CD8-positive, alpha-beta memory T cell (primary cell): ENCODE data around the gene GPRIN2. TPM values are rescaled to one million over a fixed set of nuclear protein-coding genes. Genes with fewer than 3 reads are reported as not detected.
"Not testable (repeated sequence)": the region's sequence is repeated elsewhere in the genome, so short reads cannot be mapped to it uniquely, and the experiment has no call there.

Experiments
- CTCF ChIA-PET: fragments of 350-600 bp; sonication (Branson Sonifier 250); formaldehyde crosslinking; loops from one replicate; lab custom pipeline; 2021; ENCODE audit warnings: antibody characterized with exemption; lab: Charles Lee
- POLR2A ChIA-PET: fragments of 350-600 bp; sonication (Branson Sonifier 250); formaldehyde crosslinking; loops from one replicate; lab custom pipeline; 2021; ENCODE audit warnings: antibody characterized with exemption; lab: Charles Lee
- DNase-seq, 5 donors: peaks; one replicate each; pipeline versions ENCODE4 v3.0.0 to v3.0.0-alpha.2; 2020 to 2022; ENCODE audit warnings: mixed read lengths in 1 of 5
- H3K27ac ChIP-seq: one replicate; pipeline ENCODE4 v1.7.0; 2013; ENCODE audit warnings: low read depth, mild to moderate bottlenecking, low read length, moderate library complexity
- H3K27me3 ChIP-seq: 2 replicates; pipeline ENCODE4 v1.7.0; 2013; ENCODE audit warnings: low read length, mild to moderate bottlenecking; ENCODE audit not compliant: insufficient read depth, poor library complexity, severe bottlenecking
- H3K36me3 ChIP-seq: 2 replicates; pipeline ENCODE4 v1.7.0; 2013; ENCODE audit warnings: mild to moderate bottlenecking, low read length, moderate library complexity; ENCODE audit not compliant: insufficient read depth
- H3K4me1 ChIP-seq: 2 replicates; pipeline ENCODE4 v1.7.0; 2013; ENCODE audit warnings: mild to moderate bottlenecking, low read length, moderate library complexity; ENCODE audit not compliant: insufficient read depth
- H3K4me3 ChIP-seq: 2 replicates; pipeline ENCODE4 v1.7.0; 2013; ENCODE audit warnings: mild to moderate bottlenecking, low read length
- H3K9me3 ChIP-seq: 2 replicates; pipeline ENCODE4 v1.7.0; 2013; ENCODE audit warnings: mild to moderate bottlenecking, low read length
- H3K27ac Mint-ChIP-seq, 8 donors: one replicate each; pipeline ENCODE4 v1.8.0; 2020 to 2021; ENCODE audit warnings: mixed read lengths in 8 of 8, mild to moderate bottlenecking in 6 of 8, inconsistent platforms in 3 of 8, moderate library complexity in 3 of 8
- H3K27me3 Mint-ChIP-seq, 2 donors: one replicate each; pipeline ENCODE4 v1.8.0; 2020 to 2021; ENCODE audit warnings: mixed read lengths in 2 of 2, mild to moderate bottlenecking in 1 of 2, moderate library complexity in 1 of 2
- H3K36me3 Mint-ChIP-seq, 3 donors: one replicate each; pipeline ENCODE4 v1.8.0; 2020 to 2021; ENCODE audit warnings: mixed read lengths in 3 of 3, inconsistent platforms in 1 of 3, mild to moderate bottlenecking in 1 of 3
- H3K4me1 Mint-ChIP-seq, 3 donors: one replicate each; pipeline ENCODE4 v1.8.0; 2020 to 2021; ENCODE audit warnings: mixed read lengths in 3 of 3, inconsistent platforms in 1 of 3, mild to moderate bottlenecking in 1 of 3
- H3K4me3 Mint-ChIP-seq, 7 donors: one replicate each; pipeline ENCODE4 v1.8.0; 2020 to 2021; ENCODE audit warnings: mixed read lengths in 7 of 7, mild to moderate bottlenecking in 6 of 7, moderate library complexity in 4 of 7, inconsistent platforms in 2 of 7
- H3K9me3 Mint-ChIP-seq, 5 donors: one replicate each; pipeline ENCODE4 v1.8.0; 2020 to 2022; ENCODE audit warnings: mixed read lengths in 5 of 5, mild to moderate bottlenecking in 3 of 5, moderate library complexity in 2 of 5, inconsistent platforms in 1 of 5
- polyA plus RNA-seq: library from polyadenylated mRNA; unstranded; fragments of 300-500 nt; fragmentation: Illumina TruSeq; gene quantifications from one replicate; pipeline ENCODE4 v1.2.3, GENCODE V29; 2021
- total RNA-seq, 2 experiments: library from RNA; stranded (reverse); gene quantifications; one replicate each; pipeline ENCODE4 v1.2.3, GENCODE V29; 2021

GPRIN2 gene
- total RNA-seq (not detected), polyA plus RNA-seq (not detected)

DNA sequence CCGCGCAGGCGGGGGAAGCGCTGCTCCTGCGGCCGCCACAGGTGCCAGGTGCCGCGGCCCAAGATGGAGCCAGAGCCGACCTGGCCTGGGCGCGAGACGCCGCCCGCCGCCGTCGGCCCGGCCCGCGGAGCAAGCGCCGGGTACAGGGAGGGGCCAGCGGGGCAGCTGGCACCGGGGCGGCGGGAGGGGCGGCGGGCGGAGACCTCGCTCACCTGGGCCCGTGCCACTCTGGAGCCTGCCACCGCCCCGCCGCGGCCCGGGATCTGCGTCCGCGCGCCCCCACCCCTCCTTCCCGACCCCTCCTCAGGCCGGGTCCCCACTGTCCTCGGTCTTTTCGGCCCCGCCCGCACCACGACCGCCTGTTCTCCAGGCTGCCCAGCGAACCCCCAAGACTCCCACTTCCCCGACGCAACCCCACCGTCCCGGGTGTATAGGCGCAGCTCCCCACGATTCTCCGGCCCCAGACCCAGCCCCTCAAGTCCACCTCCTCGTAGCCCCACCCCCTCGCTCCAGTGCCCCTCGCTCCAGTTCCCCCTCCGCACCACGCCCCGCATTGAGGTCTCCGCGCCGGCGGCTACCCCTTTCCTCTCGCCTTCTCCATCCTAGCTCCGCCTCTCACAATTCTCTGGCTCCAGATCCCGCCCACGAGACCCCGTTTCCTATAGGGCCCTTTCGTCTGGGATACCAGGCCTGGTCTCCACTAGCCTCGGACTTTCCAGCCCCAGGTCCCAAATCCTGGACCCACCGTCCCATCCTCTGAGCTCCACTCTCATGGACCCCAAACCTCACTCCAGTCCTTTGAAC is at the start of gene GPRIN2:
GPRIN2 (minus strand) TSS at position 144 of the 804 bp plus-strand sequence. CDS start 5,922 bp downstream, outside the sequence.
- no peaks in the 10 kb centered on the region for H3K9me3 Mint-ChIP-seq
- H3K36me3 Mint-ChIP-seq: peaks cover 0 to 4% (median 0%) of the 10 kb centered on the region in 3 donors
- DNase-seq: peak in 2 of 5 donors; percentile 1 to 47
- peaks cover 0 to 19% (median 5%) of the 10 kb centered on the region in 3 donors for H3K4me1 Mint-ChIP-seq
- peaks cover 0 to 7% of the 10 kb centered on the region in 2 donors for H3K27me3 Mint-ChIP-seq
- H3K9me3 ChIP-seq: no peaks in the 10 kb centered on the region
- no peaks in the 10 kb centered on the region for H3K4me1 ChIP-seq
- POLR2A ChIA-PET: no interaction called here
- no peak within 1 kb of the TSS for H3K27ac Mint-ChIP-seq
- CTCF ChIA-PET: no interaction called here
- H3K36me3 ChIP-seq: no peaks in the 10 kb centered on the region
- H3K27ac ChIP-seq: no peak within 1 kb of the TSS
- H3K4me3 ChIP-seq: no peak within 1 kb of the TSS
- H3K4me3 Mint-ChIP-seq: peak within 1 kb of the TSS in 5 of 7 donors; percentile 30 to 78 (median 71)
- peaks cover 17% of the 10 kb centered on the region for H3K27me3 ChIP-seq

DNA sequence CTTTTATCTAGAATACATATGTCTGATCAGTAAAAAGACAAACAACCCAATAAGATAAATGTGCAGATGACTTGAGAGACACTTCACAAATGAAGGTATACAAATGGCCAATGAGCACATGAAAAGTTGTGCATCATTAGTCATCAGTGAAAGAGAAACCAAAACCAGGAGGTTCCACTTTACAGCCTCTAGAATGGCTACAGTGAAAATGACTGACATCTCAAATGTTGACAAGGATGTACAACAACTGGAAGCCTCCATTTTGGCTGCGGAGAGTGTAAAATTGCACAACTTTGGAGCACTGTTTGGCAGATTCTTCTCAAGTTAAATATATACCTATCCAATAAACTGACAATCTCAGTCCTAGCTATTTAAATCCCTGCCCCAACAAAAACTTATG is 44.1 kb upstream of the GPRIN2 start:
- H3K4me3 ChIP-seq, H3K9me3 ChIP-seq, H3K27me3 ChIP-seq, H3K36me3 Mint-ChIP-seq, POLR2A ChIA-PET, H3K4me1 Mint-ChIP-seq, H3K27ac ChIP-seq, H3K36me3 ChIP-seq, H3K4me1 ChIP-seq, CTCF ChIA-PET, H3K27ac Mint-ChIP-seq, H3K9me3 Mint-ChIP-seq, H3K4me3 Mint-ChIP-seq, H3K27me3 Mint-ChIP-seq, DNase-seq: not testable (repeated sequence)

DNA sequence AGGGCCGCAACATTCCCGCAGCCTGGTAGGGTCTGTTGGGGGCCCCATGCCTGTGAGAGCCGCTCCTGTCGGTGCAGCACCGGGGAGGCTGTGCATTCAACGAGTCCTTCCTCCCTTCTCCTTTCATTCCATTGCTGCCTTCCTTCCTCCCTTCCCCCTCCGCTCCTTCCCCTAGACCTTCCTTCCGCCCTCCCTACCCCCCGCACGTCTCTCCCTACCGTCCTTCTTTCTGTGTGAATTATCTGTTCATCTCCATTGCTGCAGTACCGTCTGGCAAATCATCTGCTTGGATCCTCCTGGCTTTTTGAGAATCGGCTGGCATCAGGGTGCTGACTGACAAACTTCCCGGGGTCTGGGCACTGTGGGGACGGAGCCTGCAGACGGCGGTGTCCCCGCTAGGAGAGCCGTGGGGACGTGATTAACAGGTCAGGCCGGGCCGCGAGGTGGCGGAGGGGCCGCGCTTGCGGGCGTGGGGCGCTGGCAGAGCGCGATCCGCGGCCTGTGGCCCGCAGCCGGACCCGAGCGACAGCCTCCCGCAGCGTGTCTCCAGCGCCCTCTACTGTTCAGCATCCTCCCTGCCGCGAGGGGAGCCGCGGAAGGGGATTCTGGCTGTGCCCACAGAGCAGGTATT is 41.3 kb upstream of the GPRIN2 start:
- H3K4me3 ChIP-seq, POLR2A ChIA-PET, H3K36me3 Mint-ChIP-seq, H3K27ac ChIP-seq, H3K36me3 ChIP-seq, H3K4me1 ChIP-seq, H3K27ac Mint-ChIP-seq, H3K27me3 Mint-ChIP-seq, CTCF ChIA-PET, H3K9me3 ChIP-seq, H3K4me1 Mint-ChIP-seq, H3K9me3 Mint-ChIP-seq, H3K27me3 ChIP-seq: not testable (repeated sequence)
- peak in 3 of 5 donors; percentile 1 to 51 (median 12) for DNase-seq
- peak overlapping the region in 6 of 7 donors; percentile 24 to 53 (median 44) for H3K4me3 Mint-ChIP-seq

DNA sequence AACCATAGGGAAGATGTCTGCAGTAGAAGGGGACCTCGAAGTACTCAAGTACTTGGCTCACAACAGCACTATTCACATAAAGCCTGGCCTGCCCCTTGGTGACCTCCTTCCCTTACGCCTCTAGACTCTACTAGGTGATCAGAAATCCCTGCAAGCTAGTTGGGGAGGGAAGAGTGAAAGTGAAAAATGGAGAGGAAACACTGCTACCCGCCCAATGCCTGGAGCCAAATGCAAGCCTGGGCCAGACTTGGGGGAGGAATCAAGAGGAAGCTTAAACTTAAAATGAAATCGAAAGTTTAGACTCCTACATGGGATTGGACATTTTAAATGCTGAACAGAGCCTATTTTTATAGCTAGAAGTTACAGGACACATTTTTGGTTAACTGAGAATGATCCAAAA is 40.1 kb upstream of the GPRIN2 start:
- H3K9me3 ChIP-seq, H3K9me3 Mint-ChIP-seq, H3K27me3 Mint-ChIP-seq, POLR2A ChIA-PET, CTCF ChIA-PET, H3K36me3 Mint-ChIP-seq, H3K4me3 ChIP-seq, H3K36me3 ChIP-seq, H3K4me3 Mint-ChIP-seq, H3K27me3 ChIP-seq, DNase-seq, H3K27ac Mint-ChIP-seq, H3K4me1 ChIP-seq, H3K4me1 Mint-ChIP-seq, H3K27ac ChIP-seq: not testable (repeated sequence)

DNA sequence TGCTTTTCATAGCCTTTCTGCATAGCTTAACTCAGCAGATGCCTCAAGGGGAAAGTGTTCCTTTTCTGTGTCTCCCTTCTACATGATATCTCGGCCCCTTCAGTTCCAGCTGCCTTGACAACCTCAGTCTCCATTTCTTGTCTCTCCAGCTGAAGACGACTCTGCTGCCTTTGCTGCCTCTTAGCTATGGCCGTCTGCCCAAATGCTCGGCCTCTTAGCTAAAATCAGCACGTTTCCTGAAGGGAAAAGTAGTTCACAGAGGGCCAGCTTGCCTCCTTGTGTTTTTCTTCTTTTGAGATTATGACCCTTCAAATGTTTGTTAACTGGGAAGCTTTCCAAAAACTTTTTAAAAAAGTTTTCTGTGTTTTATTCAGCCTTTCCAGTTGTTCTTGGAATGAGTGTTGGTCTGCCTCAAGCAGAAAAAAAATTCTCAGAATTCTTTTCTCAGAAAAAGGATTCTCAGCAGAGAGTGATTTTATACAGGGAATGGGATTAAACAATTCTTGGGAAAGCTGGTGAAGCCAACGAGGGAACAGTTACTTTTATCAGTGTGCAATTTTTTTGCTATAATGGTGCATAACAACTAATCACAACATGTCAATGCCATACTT is 38.1 kb upstream of the GPRIN2 start:
- CTCF ChIA-PET, DNase-seq, H3K4me1 Mint-ChIP-seq, H3K4me3 Mint-ChIP-seq, H3K4me1 ChIP-seq, H3K36me3 ChIP-seq, H3K27me3 Mint-ChIP-seq, H3K9me3 Mint-ChIP-seq, H3K27ac ChIP-seq, H3K27ac Mint-ChIP-seq, POLR2A ChIA-PET, H3K4me3 ChIP-seq, H3K9me3 ChIP-seq, H3K27me3 ChIP-seq, H3K36me3 Mint-ChIP-seq: not testable (repeated sequence)

DNA sequence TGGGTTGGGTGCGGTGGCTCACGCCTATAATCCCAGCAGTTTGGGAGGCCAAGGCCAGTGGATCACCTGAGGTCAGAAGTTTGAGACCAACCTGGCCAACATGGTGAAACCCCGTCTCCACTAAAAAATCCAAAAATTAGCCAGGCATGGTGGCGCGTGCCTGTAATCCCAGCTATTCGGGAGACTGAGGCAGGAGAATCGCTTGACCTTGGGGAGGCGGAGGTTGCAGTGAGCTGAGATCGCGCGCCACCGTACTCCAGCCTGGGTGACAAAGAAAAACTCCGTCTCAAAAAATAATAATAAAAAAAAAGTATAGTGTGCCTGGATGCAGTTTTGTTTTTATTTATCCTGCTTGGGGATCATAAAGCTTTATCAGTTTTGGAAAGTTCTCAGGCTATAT is 36.8 kb upstream of the GPRIN2 start:
- H3K27ac Mint-ChIP-seq, H3K27me3 Mint-ChIP-seq, H3K9me3 Mint-ChIP-seq, H3K36me3 Mint-ChIP-seq, H3K9me3 ChIP-seq, H3K4me1 ChIP-seq, H3K36me3 ChIP-seq, POLR2A ChIA-PET, H3K4me3 Mint-ChIP-seq, DNase-seq, H3K4me1 Mint-ChIP-seq, H3K4me3 ChIP-seq, CTCF ChIA-PET, H3K27me3 ChIP-seq, H3K27ac ChIP-seq: not testable (repeated sequence)

DNA sequence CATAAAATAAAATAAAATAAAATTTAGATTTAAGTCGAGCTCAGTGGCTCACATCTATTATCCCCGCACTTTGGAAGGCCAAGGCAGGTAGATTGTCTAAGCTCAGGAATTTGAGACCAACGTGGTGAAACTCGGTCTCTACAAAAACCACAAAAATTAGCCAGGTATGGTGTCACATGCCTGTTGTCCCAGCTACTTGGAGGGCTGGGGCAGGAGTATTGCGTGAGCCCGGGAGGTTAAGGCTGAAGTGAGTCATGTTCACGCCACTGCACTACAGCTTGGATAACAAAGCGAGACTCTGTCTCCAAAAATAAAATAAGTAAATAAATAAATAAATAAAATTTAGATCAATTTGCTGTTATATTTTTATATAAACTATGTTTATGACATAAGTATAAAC is 34.6 kb upstream of the GPRIN2 start:
- H3K4me1 Mint-ChIP-seq, H3K9me3 ChIP-seq, H3K36me3 ChIP-seq, H3K27ac ChIP-seq, H3K27me3 ChIP-seq, H3K4me3 Mint-ChIP-seq, H3K27me3 Mint-ChIP-seq, H3K4me1 ChIP-seq, CTCF ChIA-PET, H3K4me3 ChIP-seq, H3K9me3 Mint-ChIP-seq, H3K36me3 Mint-ChIP-seq, POLR2A ChIA-PET, H3K27ac Mint-ChIP-seq, DNase-seq: not testable (repeated sequence)

DNA sequence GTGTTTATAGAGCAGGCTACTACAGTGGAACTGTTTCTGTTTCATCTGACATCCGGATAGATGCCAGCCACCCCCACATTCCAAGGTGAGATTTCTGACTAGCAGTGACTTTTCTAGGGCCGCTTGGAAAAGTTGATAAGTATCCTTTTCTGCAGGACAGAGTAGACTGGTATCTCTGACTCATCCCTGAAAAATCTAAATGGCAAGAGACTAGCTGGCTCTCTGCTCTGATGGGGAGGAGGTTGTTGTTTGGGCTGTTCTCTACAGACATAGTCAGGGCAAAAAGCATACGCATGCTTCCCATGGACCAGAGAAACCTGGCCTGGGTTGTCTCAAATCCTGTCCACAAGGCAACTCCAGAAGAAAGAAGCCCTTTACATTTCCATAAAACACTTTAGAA is 33.1 kb upstream of the GPRIN2 start:
- CTCF ChIA-PET, DNase-seq, POLR2A ChIA-PET, H3K36me3 ChIP-seq, H3K27ac ChIP-seq, H3K4me3 Mint-ChIP-seq, H3K27ac Mint-ChIP-seq, H3K4me3 ChIP-seq, H3K27me3 Mint-ChIP-seq, H3K9me3 Mint-ChIP-seq, H3K4me1 Mint-ChIP-seq, H3K4me1 ChIP-seq, H3K36me3 Mint-ChIP-seq, H3K27me3 ChIP-seq, H3K9me3 ChIP-seq: not testable (repeated sequence)
